ENCODE data around the gene TTC23. TPM values are rescaled to one million over a fixed set of nuclear protein-coding genes. Genes with fewer than 3 reads are reported as not detected.

Gene TTC23
- total RNA-seq, 1 experiment from 2014 or later = 13.4 TPM

- ChIA-PET CTCF (interaction anchor here (0.6 to 1.2 kb wide), 3 partner anchors 300 to 448 kb away, joined by 3 to 11 read pairs (median 3); no protein-coding TSS in a partner anchor), POLR2A (ENCODE audit: low non-redundant PET) (no interaction called here)
- TF ChIP-seq EZH2 (IDR thresholded peaks at IDR 0.05; ENCODE audit: borderline replicate concordance, low read depth, low read length, poor library complexity, severe bottlenecking) = no peak
- TF ChIP-seq CTCF (conservative IDR thresholded peaks at IDR 0.05; ENCODE audit: low read depth, low read length) = no peak
- no peak for DNase-seq (ENCODE audit: low spot score)
- no peaks in the 10 kb centered on the region for H3K27me3 ChIP-seq (replicated peaks; ENCODE audit: insufficient read depth, low read depth, low read length, poor library complexity)
- BruUV-seq (replicated peaks) = no TSS peak
- intact Hi-C loops (cut with micrococcal nuclease; ENCODE audit: unreplicated experiment) = loop anchor here (10.0 kb wide), 1 partner anchor 283 kb away; the partner anchor contains the start of gene MEF2A
- no peak overlapping the region for H3K27ac ChIP-seq (ENCODE audit: low read depth, low read length, poor library complexity, severe bottlenecking)
- no peak overlapping the region for H3K4me3 ChIP-seq (ENCODE audit: low read depth, low read length, poor library complexity, severe bottlenecking)
- no peaks in the 10 kb centered on the region for H3K36me3 ChIP-seq (ENCODE audit: insufficient read depth, low read length, poor library complexity, severe bottlenecking)
- H3K9me3 ChIP-seq (ENCODE audit: low read depth, low read length, poor library complexity, severe bottlenecking) = no peaks in the 10 kb centered on the region
- no peaks in the 10 kb centered on the region for H3K4me1 ChIP-seq (ENCODE audit: insufficient read depth, low read length, poor library complexity, severe bottlenecking)
These were observed 32.7 kb upstream of the TTC23 start for GRCh38 chr15:99282121-99282520.

DNA sequence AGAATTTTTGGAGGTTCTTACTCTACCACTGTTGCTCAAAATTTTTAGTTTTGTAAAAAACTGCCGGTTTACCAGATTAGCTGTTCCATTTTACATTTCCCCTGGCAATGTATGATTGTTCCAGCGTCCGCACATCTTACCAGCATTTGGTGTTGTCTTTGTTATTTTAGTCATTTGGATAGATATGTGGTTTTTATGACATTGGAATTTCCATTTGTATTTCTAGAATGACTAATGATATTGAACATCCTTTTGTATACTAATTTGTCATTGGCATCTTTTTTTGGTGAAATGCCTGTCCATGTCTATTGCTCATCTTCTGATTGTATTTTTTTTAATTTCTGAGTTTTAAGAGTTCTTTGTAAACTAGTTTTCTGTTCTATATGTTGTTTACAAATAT, 30.4 kb upstream of the TTC23 start:
- TF ChIP-seq EZH2 (IDR thresholded peaks at IDR 0.05; ENCODE audit: borderline replicate concordance, low read depth, low read length, poor library complexity, severe bottlenecking) (no peak), CTCF (conservative IDR thresholded peaks at IDR 0.05; ENCODE audit: low read depth, low read length) (no peak)
- H3K4me1 ChIP-seq (ENCODE audit: insufficient read depth, low read length, poor library complexity, severe bottlenecking) = no peaks in the 10 kb centered on the region
- H3K27ac ChIP-seq (ENCODE audit: low read depth, low read length, poor library complexity, severe bottlenecking) = no peak overlapping the region
- no peak overlapping the region for H3K4me3 ChIP-seq (ENCODE audit: low read depth, low read length, poor library complexity, severe bottlenecking)
- no peak for DNase-seq (ENCODE audit: low spot score)
- no TSS peak for BruUV-seq (replicated peaks)
- POLR2A ChIA-PET (ENCODE audit: low non-redundant PET) = no interaction called here
- CTCF ChIA-PET = no interaction called here
- no peaks in the 10 kb centered on the region for H3K27me3 ChIP-seq (replicated peaks; ENCODE audit: insufficient read depth, low read depth, low read length, poor library complexity)
- H3K9me3 ChIP-seq (ENCODE audit: low read depth, low read length, poor library complexity, severe bottlenecking) = no peaks in the 10 kb centered on the region
- no peaks in the 10 kb centered on the region for H3K36me3 ChIP-seq (ENCODE audit: insufficient read depth, low read length, poor library complexity, severe bottlenecking)
- intact Hi-C loops (cut with micrococcal nuclease; ENCODE audit: unreplicated experiment) = loop anchor here (10.0 kb wide), 1 partner anchor 285 kb away; the partner anchor contains the start of gene MEF2A

GRCh38 chr15:99279290-99279689, 29.9 kb upstream of the TTC23 start:
- intact Hi-C loops (cut with micrococcal nuclease; ENCODE audit: unreplicated experiment) = no loop called here
- Histone ChIP-seq H3K4me3 (ENCODE audit: low read depth, low read length, poor library complexity, severe bottlenecking) (no peak overlapping the region), H3K9me3 (ENCODE audit: low read depth, low read length, poor library complexity, severe bottlenecking) (no peaks in the 10 kb centered on the region), H3K36me3 (ENCODE audit: insufficient read depth, low read length, poor library complexity, severe bottlenecking) (no peaks in the 10 kb centered on the region), H3K4me1 (ENCODE audit: insufficient read depth, low read length, poor library complexity, severe bottlenecking) (no peaks in the 10 kb centered on the region), H3K27ac (ENCODE audit: low read depth, low read length, poor library complexity, severe bottlenecking) (no peak overlapping the region), H3K27me3 (replicated peaks; ENCODE audit: insufficient read depth, low read depth, low read length, poor library complexity) (no peaks in the 10 kb centered on the region)
- ChIA-PET CTCF (no interaction called here), POLR2A (ENCODE audit: low non-redundant PET) (no interaction called here)
- no TSS peak for BruUV-seq (replicated peaks)
- TF ChIP-seq CTCF (conservative IDR thresholded peaks at IDR 0.05; ENCODE audit: low read depth, low read length) (no peak), EZH2 (IDR thresholded peaks at IDR 0.05; ENCODE audit: borderline replicate concordance, low read depth, low read length, poor library complexity, severe bottlenecking) (no peak)
- DNase-seq (ENCODE audit: low spot score) = no peak
